Tibial nerve (tissue), 4 donors: ENCODE results near the gene RRH.

Experiments used
- EP300 ChIP-seq, 2 donors: sonication (generic); formaldehyde crosslinking; IDR thresholded peaks; one replicate each; pipeline ENCODE4 v1.6.1; 2017; ENCODE audit warnings: antibody characterized with exemption in 2 of 2, mild to moderate bottlenecking in 1 of 2
- TF ChIP-seq, protein P1 (sequence below), 5 experiments: fragments of 200-600 bp in 3 of 5; fragments of 450-650 bp in 2 of 5; sonication (generic) in 3 of 5; IDR thresholded peaks; one replicate each; pipeline ENCODE4 v1.5.1; 2016 to 2019; ENCODE audit warnings: antibody characterized with exemption in 5 of 5, mild to moderate bottlenecking in 3 of 5, moderate library complexity in 2 of 5

DNA sequence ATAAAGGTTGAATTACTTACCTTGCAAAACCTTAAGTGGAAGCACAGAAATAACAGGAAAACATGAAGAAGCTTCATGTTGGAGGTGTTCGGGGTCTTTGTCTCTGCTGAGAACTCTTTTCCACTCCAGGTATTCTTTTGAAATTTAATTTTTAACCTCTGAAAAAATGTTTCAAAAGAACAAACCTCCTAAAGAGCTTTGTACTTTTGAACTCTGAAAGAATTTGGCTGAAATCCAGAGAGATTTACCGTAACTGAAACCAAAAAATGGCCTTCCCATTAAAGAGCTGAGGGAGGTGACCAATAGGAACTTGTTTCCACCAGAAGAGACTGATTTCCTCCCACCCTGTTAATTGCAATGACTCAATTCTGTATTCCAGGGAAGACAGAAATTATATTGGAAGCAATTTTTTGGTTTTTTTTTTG is 25.9 kb upstream of the RRH start, which contains the start of gene CFI:
- TF ChIP-seq EP300 (IDR thresholded peaks at IDR 0.05), result no peak
- TF ChIP-seq, protein P1, sequence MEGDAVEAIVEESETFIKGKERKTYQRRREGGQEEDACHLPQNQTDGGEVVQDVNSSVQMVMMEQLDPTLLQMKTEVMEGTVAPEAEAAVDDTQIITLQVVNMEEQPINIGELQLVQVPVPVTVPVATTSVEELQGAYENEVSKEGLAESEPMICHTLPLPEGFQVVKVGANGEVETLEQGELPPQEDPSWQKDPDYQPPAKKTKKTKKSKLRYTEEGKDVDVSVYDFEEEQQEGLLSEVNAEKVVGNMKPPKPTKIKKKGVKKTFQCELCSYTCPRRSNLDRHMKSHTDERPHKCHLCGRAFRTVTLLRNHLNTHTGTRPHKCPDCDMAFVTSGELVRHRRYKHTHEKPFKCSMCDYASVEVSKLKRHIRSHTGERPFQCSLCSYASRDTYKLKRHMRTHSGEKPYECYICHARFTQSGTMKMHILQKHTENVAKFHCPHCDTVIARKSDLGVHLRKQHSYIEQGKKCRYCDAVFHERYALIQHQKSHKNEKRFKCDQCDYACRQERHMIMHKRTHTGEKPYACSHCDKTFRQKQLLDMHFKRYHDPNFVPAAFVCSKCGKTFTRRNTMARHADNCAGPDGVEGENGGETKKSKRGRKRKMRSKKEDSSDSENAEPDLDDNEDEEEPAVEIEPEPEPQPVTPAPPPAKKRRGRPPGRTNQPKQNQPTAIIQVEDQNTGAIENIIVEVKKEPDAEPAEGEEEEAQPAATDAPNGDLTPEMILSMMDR (IDR thresholded peaks at IDR 0.05), result no peak
